GM21825 (cell line): ENCODE measurements around the gene KCNC4.

Experiments
- ATAC-seq: cut with Tn5 transposase; IDR thresholded peaks from one replicate; pipeline ENCODE4 v1.9.1; 2021; ENCODE audit warnings: mild to moderate bottlenecking, moderate library complexity; ENCODE audit not compliant: unreplicated experiment

The KCNC4 gene

DNA sequence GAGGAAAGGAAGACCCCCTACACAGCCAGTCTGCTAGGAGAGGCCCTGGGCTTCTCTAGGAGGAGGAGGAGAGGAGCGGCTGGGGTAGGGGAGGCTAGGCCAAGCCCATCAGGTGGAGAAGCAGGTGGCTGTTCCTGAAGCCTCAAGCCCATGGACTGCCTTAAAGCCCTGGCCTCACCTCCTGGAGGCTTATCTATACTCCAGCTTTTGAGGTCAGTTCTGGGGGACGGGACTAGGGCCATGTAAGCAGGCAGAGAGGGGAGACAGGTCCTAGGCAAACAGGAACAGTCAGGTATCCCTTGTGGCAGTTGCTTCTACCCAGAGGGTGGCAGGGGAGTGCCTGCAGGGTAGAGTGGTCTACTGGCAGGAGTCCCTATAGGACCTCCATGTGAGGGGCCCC, 40.6 kb downstream of the KCNC4 start:
- no peak for ATAC-seq

DNA sequence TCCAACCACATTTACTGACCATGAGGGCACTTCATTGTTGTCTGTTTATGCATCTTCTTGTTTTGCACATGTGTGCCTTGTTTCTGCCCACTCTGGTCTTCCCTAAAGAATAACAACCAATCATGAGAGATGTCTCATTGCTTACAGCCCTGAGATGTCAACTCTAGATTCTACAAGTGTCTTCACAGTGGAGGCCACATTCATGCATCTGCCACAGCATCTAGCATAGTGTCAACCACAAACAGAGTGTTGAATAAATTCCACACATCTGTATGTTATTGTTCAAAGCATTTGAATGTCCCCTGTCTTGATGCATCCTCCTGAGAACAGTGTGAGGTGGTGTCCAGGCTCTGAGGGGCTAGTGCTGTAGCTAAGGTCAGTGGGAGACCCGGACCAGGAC, 43.1 kb downstream of the KCNC4 start:
- ATAC-seq: no peak

DNA sequence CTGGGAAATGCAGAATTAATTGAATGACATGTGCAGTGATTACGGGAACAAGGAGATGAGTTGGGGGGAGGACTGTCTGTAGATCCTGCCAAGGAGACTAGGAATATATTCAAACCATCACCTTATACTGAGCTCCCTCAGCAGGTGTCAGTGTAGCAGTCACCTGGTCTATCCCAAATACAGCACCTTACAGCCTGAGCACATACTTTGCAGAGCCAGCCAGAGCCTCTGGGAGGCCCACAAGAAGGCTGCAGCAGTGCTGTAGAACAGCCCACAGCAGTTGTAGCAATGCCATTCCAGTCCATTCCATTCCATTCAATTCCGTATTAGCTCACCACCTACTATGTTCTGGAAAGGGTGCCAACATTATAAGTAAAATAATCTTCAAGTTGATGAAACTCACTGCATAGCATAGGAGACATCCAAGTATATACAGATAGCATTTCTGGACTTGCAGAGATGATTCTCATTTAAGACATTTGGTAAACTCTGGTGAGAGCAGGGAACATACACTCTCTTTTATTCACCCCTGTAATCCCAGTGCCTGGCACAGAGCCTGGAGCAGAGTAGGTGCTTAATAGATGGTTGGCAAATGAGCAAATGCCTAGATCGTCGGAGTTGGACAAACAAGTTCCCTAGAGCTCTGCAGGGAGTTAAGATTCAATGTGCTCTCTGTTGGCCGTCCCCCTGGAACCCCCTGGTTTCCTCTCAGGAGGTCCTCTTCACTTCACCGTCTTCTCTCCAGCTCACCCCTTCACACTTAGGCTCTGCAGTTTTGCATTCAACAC, 44.7 kb downstream of the KCNC4 start:
- ATAC-seq: no peak

DNA sequence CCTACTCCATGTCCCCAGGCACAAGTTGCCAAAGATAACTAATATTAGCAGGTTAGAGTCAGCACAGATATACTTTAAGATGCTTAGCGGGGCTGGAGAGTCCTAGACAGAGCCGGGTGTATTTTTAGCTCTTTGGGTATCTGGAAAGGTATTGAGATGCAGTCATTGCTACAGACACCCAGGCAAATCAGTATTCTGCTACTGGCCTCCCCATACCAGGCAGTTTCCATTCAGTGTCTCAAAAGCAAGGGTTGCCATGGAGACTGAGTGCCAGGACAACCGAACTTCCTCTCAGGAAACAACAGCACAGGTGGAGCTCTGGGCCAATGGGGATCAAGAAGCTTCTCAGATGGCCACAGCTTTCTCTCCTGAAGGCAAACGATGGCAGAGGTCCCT, 45.3 kb downstream of the KCNC4 start:
- ATAC-seq: no peak

DNA sequence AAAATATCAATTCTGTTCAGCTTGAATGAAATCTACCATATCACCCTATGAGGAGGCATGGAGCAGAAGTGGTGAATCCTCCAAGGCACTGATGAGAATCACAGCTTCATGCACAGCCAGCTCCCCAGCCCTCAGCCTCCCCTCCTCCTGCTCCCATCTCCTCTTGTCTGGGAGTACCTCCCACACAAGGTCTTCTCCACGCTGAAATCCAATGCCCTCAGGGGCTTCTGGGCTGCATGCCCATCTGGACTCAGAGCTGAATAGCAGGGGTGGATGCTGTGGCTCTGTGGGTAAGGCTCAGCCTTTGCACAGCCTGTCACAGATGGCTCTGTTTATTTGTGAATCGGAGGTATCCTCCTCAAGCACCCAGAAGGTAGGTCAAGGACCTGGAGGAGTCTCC, 48.6 kb downstream of the KCNC4 start:
- no peak for ATAC-seq

DNA sequence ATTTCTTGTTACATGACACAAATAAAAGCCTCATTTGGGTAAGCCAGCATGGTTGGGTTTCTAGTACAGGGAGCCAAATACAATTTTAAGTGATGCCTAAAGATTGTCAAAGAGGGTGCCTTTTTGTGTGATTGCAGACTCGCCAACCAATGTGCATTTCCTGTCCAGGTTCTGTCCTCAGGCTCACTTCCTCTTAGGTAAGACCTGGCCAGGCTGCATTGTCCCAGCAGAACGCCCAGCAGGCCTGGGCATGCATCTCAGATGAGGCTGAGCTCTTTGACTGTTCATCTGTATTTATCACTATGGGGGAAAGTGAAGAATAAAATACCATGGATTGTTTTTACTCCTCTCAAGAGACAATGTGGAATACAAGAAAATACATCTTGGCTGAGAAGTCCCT, 49.7 kb downstream of the KCNC4 start:
- no peak for ATAC-seq
